Globus pallidus (tissue), 1 donor: Measurements from ENCODE around the gene MEPCE.
"Not testable (repeated sequence)": the region's sequence is repeated elsewhere in the genome, so short reads cannot be mapped to it uniquely, and the experiment has no call there.

Experiments
- DNase-seq: peaks from one replicate; pipeline ENCODE4 v3.0.0-alpha.2; 2015; ENCODE audit warnings: low spot score

MEPCE gene, protein sequence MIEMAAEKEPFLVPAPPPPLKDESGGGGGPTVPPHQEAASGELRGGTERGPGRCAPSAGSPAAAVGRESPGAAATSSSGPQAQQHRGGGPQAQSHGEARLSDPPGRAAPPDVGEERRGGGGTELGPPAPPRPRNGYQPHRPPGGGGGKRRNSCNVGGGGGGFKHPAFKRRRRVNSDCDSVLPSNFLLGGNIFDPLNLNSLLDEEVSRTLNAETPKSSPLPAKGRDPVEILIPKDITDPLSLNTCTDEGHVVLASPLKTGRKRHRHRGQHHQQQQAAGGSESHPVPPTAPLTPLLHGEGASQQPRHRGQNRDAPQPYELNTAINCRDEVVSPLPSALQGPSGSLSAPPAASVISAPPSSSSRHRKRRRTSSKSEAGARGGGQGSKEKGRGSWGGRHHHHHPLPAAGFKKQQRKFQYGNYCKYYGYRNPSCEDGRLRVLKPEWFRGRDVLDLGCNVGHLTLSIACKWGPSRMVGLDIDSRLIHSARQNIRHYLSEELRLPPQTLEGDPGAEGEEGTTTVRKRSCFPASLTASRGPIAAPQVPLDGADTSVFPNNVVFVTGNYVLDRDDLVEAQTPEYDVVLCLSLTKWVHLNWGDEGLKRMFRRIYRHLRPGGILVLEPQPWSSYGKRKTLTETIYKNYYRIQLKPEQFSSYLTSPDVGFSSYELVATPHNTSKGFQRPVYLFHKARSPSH

DNA sequence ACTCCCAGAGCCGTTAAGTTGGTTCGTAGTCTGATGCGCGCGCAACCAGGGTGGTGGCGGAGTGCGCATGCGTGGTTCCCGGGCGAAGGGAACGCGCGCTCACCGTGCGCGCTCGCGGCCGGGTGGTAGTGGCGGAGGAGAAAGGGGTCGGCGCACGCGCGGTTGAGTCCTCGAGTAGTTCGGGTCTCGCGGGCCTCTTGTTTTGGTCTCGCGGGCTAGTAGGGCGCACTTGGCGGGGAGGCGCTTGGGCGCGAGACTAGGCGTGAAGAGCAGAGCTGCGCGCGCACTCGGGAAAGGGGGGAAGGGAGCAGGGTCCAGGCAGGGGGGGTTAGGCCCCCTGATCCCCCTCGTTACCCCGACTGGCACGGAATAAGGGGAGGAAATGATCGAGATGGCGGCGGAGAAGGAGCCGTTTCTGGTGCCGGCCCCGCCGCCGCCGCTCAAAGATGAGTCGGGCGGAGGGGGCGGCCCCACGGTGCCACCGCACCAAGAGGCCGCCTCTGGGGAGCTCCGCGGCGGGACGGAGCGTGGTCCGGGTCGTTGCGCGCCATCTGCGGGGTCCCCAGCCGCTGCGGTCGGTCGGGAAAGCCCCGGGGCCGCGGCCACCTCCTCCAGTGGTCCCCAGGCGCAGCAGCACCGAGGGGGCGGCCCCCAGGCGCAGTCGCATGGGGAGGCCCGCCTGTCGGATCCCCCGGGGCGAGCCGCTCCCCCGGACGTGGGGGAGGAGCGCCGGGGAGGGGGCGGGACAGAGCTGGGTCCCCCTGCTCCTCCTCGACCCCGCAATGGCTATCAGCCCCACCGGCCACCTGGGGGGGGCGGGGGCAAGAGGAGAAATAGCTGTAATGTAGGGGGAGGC, at the start of gene MEPCE:
TSS of gene MEPCE (plus strand) at position 195 of the 856 bp plus-strand sequence. CDS start at position 383, 188 bp downstream.
- peak; percentile 93 for DNase-seq

DNA sequence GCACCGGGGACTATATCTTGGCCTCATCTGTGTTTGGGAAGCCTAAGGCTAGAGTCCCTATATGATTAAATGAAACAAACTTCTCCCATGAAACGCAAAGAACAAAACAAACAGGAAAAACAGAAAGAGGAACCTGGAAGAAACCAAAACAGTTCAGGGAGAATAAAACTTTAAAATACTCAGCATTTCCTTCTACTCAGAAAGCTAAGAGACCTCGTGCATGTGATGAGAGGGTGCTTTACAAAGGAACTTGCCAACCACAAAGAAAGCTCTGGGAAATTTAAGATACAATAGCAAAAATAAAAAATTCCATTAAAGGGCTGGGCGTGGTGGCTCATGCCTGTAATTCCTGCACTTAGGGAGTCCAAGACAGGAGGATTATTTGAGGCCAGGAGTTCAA, 49.4 kb upstream of the MEPCE start:
- DNase-seq: peak; percentile 52

DNA sequence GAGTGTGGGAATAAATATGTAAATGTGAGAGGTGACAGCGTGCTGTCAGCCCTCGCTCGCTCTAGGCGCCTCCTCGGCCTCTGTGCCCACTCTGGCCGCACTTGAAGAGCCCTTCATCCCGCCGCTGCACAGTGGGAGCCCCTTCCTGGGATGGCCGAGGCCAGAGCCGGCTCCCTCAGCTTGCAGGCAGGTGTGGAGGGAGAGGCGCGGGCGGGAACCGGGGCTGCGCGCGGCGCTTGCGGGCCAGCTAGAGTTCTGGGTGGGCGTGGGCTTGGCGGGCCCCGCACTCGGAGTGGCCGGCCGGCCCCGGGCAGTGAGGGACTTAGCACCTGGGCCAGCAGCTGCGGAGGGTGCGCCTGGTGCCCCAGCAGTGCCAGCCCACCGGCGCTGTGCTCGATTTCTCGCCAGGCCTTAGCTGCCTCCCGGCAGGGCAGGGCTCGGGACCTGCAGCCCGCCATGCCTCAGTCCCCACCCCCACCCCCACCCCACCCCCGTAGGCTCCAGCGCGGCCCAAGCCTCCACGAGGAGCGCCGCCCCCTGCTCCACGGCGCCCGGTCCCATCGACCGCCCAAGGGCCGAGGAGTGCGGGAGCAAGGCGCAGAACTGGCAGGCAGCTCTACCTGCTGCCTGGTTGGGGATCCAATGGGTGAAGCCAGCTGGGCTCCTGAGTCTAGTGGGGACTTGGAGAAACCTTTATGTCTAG, 47.9 kb upstream of the MEPCE start:
- not testable (repeated sequence) for DNase-seq

DNA sequence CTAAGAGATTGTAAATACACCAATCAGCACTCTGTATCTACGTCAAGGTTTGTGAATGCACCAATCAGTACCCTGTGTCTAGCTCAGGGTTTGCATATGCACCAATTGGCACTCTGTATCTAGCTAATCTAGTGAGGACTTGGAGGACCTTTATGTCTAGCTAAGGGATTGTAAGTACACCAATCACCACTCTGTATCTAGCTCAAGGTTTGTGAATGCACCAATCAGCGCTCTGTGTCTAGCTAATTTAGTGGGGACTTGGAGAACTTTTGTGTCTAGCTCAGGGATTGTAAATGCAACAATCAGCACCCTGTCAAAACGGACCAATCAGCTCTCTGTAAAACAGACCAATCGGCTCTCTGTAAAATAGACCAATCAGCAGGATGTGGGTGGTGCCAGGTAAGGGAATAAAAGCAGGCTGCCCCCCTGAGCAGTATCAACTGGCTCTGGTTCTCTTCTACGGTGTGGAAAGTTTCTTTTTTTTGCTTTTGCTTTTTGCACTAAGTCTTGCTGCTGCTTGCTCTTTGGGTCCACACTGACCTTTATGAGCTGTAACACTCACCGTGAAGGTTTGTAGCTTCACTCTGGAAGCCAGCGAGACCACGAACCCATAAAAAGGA, 47.3 kb upstream of the MEPCE start:
- not testable (repeated sequence) for DNase-seq

DNA sequence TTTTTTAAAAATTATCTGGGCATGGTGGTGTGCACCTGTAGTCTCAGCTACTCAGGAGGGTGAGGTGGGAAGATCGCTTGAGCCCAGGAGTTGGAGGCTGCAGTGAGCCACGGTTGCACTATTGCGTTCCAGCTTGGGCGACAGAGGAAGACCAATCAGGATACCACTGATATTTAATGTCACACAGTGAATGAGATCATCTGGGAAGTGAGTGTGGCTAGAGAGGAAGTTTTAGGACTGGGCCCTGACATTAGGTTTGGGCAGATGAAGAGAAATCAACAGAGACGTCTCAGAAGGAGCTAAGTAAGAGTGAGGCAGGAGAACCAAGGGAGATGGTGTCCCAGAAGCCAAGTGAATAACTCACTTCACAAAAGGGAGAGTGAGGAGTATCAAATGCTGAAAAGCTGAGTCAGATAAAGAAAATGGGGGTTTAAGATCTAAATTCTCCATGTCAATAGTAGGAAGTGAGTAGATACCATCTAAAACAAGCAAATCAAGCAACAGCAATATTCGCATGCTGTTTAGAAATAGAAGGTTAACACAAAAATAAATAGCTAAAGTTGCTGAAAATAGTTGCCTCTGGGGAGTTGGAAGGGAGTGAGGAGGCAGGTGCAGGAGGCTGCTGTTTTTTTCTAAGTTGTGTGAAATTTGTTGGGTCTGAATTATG, 44.9 kb upstream of the MEPCE start:
- no peak for DNase-seq

DNA sequence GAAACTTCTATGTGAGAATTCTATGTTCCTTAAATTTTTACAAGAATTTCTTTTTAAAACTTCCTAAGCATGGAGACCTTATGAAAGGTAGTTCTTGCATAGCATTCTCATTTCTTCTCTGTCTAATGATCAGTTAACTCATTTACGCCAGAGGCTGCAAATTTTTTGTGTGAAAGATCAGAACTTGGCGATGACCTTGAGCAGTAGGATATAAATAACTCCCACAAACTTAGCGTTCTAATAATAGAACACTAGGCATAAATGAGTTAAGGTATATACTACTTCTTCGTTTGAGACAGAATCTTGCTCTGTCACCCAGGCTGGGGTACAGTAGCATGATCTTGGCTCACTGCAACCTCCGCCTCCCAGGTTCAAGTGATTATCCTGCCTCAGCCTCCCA, 42.7 kb upstream of the MEPCE start:
- DNase-seq: no peak

DNA sequence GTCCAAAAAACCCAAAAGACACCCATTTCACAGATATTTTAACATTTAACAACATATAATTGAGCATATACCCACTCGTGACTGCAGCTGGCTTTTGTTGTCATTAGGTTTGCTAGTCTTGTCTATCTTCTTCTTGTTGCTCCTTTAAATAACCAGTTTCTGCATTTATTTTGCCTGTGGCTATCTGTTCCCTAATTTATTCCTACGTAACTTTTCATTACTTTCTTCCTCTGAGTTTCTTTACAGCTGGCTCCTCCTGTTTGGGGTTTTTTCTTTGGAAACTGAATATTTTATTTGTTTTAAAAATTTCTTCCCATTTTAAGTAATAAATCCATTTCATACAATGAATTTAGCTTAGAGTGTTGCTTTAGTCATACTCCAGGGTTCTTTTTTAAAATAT, 41.9 kb upstream of the MEPCE start:
- no peak for DNase-seq

DNA sequence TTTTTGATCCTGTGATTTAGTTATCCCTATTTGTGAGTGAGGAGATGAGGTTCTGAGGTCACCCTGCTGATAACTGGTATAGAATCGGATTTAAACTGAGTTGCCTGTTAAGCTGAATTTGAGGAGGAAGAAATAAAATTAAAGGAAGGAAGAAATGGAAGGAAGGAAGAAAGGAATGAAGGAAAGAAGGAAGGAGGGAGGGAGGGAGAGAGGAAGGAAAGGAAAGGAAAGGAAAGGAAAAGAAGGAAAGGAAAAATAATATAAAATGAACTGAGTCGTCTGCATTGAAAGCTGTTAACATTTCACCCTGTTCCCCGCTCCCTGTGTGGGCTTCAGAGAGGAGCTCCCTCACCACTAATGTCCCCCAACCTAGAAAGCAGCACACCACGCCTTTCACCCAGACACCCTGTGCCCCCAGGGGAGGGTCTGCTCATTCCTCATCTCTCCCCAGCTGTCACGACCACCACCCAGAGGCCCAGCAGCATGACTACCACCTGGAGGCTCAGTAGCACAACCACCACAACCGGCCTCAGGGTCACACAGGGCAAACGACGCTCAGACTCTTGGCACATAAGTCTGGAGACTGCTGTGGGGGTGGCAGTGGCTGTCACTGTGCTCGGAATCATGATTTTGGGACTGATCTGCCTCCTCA, 40.1 kb upstream of the MEPCE start:
- DNase-seq: no peak

DNA sequence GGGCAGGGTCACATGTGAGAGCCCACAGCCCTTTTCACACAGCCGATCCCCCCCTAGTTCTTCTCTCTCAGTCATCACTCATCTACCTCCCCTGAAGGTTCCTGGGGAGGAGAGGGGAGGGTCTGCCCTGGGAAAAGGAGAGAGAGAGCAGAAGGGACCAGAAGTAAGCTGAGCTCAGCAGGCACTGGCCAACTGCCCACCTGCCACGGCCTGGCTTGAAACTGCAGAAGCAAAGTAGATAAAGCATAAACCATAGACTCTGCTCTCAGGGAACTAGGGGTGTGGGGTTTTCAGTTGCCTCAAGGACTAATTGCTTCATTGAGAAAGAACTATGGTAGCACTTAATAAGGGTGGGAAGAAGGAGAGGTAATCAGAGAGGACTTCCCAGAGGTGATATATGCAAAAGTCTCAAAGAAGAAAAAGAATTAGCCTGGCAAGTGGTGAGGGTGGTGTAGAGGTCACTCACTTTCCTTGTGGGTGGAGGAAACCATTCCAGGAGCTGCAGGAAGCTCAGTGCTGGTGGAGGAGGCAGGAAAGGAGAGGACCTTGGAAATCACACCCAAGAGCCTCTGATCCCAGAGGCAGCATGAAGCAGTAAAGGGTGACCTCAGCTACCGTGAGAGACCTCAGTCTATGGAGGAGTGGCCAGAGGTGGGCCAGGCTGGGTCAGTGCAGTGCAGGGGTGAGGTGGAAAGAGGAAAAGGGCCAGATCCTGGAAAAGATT, 39.2 kb upstream of the MEPCE start:
- no peak for DNase-seq

DNA sequence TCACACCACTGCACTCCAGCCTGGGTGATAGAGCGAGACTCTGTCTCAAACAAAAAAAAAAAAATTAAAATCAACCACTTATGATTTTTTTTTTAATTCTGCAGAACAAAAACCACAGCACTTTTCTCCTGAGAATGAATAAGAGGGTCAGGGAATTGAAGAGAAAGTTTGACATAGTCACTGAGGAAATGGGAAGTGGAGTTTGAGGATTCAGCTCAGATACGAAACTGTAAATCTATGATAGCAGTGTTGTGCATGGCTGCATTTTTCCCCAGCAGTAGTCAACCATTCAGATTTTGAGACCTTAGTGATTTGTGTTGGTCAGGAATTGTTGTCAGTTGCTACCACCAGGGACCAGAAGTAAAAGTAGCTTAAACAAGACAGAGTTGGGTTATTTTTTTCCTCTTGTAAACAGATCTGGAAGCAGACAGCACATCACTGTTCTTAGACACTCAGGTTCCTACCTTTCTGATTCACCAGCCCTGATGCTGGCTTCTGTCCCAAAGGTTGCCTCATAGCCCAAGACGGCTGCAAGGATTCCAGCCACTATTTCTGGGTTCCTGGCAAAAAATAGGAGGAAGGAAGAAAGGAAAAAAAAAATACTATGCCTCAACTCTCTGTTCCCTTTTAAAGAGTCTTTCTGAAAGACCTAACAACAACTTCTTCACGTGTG, 36.3 kb upstream of the MEPCE start:
- DNase-seq: no peak

DNA sequence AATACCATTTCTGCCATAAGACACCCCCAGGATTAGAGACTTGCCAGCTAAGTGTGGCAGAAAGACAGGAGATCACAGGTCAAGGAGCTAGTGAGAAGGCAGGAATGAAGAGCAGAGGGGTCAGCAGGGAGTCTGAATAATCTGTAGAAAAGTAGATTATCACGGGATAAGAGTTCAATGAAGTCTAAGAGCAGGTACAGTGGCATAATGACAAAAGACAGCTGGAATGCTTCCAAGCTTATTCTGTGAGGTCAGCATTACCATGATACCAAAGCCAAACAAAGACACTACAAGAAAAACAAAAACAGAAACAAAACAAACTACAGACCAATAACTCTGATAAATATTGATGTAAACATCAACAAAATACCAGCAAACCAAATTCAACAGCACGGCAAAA, 35.6 kb upstream of the MEPCE start:
- DNase-seq: no peak

DNA sequence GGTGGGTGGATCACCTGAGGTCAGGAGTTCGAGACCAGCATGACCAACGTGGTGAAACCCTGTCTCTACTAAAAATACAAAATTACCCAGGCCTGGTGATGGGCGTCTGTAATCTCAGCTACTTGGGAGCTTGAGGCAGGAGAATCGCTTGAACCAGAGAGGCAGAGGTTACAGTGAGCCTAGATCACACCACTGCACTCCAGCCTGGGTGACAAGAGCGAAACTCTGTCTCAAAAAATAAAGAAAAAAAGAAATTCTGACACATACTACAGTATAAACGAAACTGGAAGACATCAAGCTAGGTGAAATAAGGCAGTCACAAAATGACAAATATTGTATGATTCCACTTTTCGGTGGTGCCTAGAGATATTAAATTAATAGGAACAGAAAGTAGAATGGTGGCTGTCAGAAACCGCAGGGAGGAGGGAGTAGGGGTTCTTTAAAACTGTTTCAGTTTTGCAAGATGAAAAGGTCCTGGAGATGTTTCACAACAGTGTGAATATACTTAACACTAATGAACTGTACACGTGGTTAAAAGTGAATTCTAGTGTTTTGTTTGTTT, 33.1 kb upstream of the MEPCE start:
- DNase-seq: no peak

DNA sequence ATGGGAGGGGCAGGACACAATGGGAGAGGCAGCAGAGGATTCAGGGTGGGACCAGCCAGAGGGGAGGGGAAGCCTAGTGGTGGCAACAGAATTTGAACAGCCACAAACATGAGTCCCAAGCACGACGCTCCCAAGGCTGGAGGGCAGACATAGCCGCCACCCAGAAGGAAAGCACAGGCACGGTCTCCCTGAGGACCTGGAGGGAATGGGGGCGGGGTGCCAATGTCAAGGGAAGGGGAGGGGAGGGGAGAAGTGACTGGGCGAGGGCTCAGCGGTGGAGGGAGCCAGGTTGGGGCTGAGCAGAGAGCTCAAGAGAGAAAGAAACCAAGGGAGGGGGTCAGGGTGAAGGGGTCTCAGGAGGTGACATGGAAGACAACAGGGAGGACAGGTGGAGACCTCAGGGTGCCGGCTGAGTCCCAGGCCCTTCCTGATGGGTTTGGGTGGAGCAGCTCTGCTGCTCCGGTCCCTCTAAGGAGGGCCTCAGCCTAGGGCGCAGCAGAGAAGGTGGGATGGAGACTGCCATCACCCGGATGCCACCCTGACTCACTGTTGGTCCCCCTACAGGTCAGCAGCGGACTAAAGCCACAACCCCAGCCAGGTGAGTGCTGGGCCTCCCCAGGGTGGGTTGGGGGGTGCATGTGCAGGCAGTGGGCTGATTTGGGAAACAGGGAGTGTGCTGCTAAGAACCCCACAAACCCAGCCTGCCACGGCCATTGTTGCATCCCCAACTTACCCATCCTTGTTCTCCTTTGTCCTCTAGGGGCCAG, 32.1 kb upstream of the MEPCE start:
- no peak for DNase-seq

DNA sequence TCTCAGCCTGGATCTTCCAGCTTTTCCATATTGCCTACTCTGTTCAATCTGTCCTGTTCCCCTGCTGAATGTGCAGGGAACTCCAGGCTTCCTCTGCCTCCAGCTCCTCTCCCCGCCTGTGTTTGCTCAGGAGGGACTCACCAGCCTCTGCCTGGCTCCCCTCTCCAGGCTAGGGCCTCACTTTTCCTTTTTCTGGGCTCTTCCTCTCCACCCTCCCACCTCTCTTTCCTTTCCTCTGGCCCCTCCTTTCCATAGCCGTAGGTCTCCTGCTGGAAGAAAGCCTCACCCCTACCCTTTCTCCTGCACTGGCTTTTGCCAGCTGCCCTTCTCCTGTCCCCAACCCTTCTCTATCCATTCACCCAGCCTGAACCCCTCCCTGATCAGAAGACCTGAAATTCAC, 31.4 kb upstream of the MEPCE start:
- no peak for DNase-seq

DNA sequence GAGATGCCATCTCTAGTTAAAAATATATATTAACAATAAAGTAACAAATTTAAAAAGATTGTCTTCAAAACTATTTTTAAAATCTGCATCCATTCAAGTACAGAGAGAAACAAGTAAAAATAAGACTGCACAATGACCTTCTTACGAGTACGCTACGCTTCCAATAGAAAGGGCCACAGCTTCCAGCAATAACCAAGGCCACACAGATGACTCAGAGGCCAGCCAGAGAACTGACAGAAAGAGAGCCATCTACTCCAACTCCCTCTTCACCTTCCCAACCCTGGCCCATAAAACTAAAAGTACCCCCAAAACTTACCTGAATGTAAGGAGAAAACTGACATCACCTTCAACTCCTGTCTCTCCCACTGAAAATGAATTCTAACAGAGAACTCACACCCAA, 29.6 kb upstream of the MEPCE start:
- DNase-seq: no peak

DNA sequence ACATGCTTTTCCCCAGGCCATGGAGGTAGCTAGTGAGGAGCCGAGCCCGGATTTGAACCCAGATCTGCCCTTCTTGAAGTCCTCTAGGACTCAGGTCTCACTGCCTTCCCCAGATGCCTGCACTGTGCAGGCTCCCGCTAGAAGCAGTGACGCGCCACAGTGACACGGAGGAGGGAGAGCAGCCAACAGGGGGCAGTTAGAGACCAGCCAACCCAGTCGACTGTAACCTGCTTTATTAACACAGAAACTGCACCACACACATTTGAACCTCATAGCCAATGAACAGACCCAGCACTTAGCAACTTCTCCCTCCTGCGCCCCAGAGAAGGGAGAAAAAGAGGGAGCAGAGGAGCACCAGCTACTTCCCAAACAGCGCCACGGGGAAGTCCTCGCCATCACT, 29.0 kb upstream of the MEPCE start:
- no peak for DNase-seq

DNA sequence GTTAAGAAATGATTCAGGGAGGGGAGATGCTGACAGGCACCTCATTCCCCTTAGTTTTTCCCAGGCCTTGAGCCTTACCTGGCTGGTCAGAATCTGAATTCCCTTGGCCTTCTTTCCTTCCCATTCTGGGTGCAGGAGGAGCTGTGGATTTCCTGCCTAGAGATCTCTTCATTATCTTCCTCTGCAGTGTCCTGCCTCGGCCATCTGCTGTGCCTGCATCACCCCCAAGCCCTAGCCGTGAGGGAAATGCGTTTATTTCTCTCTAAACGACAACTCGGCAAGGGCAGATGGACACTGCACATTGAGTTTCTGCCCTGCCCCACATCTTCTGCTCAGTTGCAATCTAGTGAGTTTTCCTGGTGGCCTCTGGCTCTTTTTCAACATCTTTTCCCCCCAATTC, 27.8 kb upstream of the MEPCE start:
- DNase-seq: no peak

DNA sequence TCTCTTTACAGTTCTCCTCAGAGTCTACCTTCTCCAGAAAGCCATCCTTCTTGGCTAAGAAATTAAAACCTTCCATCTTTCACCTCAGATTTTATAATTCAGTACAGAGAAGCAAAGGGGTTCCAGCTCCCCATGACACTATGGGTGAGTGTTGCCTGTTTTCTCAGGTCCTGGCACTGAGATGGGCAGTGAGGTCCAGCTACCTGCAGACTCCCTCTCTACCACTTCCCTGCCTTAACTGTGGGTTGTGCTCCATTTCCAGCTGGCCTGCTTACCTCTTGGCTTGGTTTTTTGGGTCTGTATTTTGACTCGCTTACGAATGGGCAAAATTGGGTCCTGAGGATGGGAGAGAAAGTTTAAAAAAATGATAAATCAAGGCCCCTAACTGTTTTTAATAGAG, 27.4 kb upstream of the MEPCE start:
- DNase-seq: no peak
